Smooth muscle cell (in vitro differentiated cells): Measurements from ENCODE around the gene RAP1GAP. TPM values are rescaled to one million over a fixed set of nuclear protein-coding genes. Genes with fewer than 3 reads are reported as not detected.

ENCODE experiments used
- DNase-seq: peaks from one replicate; lab custom pipeline; 2025; ENCODE audit not compliant: unreplicated experiment; lab: John Stamatoyannopoulos, UW
- H2AFZ ChIP-seq: fragments of 200-600 bp; sonication (generic); 2 replicates; pipeline ENCODE4 v1.6.0; 2016; ENCODE audit warnings: antibody characterized with exemption, low read depth, mild to moderate bottlenecking
- H3F3A ChIP-seq: fragments of 200-600 bp; sonication (generic); 2 replicates; pipeline ENCODE4 v1.6.0; 2017; ENCODE audit warnings: antibody characterized with exemption, low read depth
- H3K27ac ChIP-seq: fragments of 200-600 bp; sonication (generic); 2 replicates; pipeline ENCODE4 v1.5.1; 2016; ENCODE audit warnings: low read depth, mild to moderate bottlenecking
- H3K27me3 ChIP-seq: fragments of 200-600 bp; sonication (generic); 2 replicates; pipeline ENCODE4 v1.6.1; 2016; ENCODE audit warnings: low read depth, mild to moderate bottlenecking
- H3K36me3 ChIP-seq: fragments of 200-600 bp; sonication (generic); 2 replicates; pipeline ENCODE4 v1.5.1; 2016; ENCODE audit warnings: low read depth
- H3K4me1 ChIP-seq: fragments of 200-600 bp; sonication (generic); 2 replicates; pipeline ENCODE4 v1.5.1; 2016; ENCODE audit warnings: low read depth
- H3K4me2 ChIP-seq: fragments of 200-600 bp; sonication (generic); 2 replicates; pipeline ENCODE4 v1.6.0; 2016; ENCODE audit warnings: mild to moderate bottlenecking
- H3K4me3 ChIP-seq: fragments of 200-600 bp; sonication (generic); 2 replicates; pipeline ENCODE4 v1.5.1; 2016; ENCODE audit warnings: mild to moderate bottlenecking
- H3K79me2 ChIP-seq: fragments of 200-600 bp; sonication (generic); 2 replicates; pipeline ENCODE4 v1.6.0; 2016; ENCODE audit warnings: low read depth, mild to moderate bottlenecking
- H3K9ac ChIP-seq: fragments of 200-600 bp; sonication (generic); 2 replicates; pipeline ENCODE4 v1.6.0; 2016; ENCODE audit warnings: low read depth
- H3K9me3 ChIP-seq: fragments of 200-600 bp; sonication (generic); replicated peaks from 2 replicates; pipeline ENCODE4 v1.5.1; 2016; ENCODE audit warnings: low read depth
- H4K20me1 ChIP-seq: fragments of 200-600 bp; sonication (generic); 2 replicates; pipeline ENCODE4 v1.6.0; 2016; ENCODE audit warnings: low read depth
- CTCF ChIP-seq: fragments of 200-600 bp; sonication (generic); IDR thresholded peaks from 2 replicates; pipeline ENCODE4 v1.5.1; 2017; ENCODE audit warnings: borderline replicate concordance, mild to moderate bottlenecking, antibody characterized with exemption; ENCODE audit not compliant: insufficient read depth, poor library complexity, severe bottlenecking
- WGBS: methylation state at CpG from one replicate; pipeline ENCODE4 v1.1.7; 2016; ENCODE audit warnings: low lambda C conversion rate; 5-methylcytosine and 5-hydroxymethylcytosine counted together
- polyA plus RNA-seq: library from polyadenylated mRNA; unstranded; fragments of >200 nt; fragmentation: Nextera tagmentation; extraction: Ambion mirVana; gene quantifications from 2 replicates; pipeline ENCODE4 v1.2.1, GENCODE V29; 2016
- total RNA-seq: library from RNA; depleted of rRNA; stranded (reverse); fragments of >200 nt; gene quantifications from 2 replicates; pipeline ENCODE4 v1.2.3, GENCODE V29; 2014

RAP1GAP gene
- total and polyA plus RNA-seq, 2 experiments from 2014 or later: 0.99 to 4.1 TPM

GRCh38 chr1:21614419-21615115, 54.6 kb downstream of the RAP1GAP start:
- Histone ChIP-seq H3F3A (no peaks in the 10 kb centered on the region), H3K4me3 (no peak overlapping the region), H3K36me3 (no peaks in the 10 kb centered on the region), H3K27ac (no peak overlapping the region), H3K9me3 (no peaks in the 10 kb centered on the region), H3K79me2 (no peaks in the 10 kb centered on the region), H3K27me3 (no peaks in the 10 kb centered on the region), H3K9ac (no peak overlapping the region), H3K4me2 (no peak overlapping the region), H2AFZ (no peak overlapping the region), H3K4me1 (peaks cover 4% of the 10 kb centered on the region), H4K20me1 (no peaks in the 10 kb centered on the region)
- 88% methylated on average over 10 of the region's 11 CpGs for WGBS
- no peak for TF ChIP-seq CTCF
- DNase-seq: no peak

GRCh38 chr1:21613072-21613867, 55.9 kb downstream of the RAP1GAP start:
- no peak overlapping the region for H3K4me3 ChIP-seq
- no peak overlapping the region for H2AFZ ChIP-seq
- H3K9ac ChIP-seq: no peak overlapping the region
- H3K27me3 ChIP-seq: no peaks in the 10 kb centered on the region
- WGBS: 92% methylated on average over 19 of the region's 19 CpGs
- no peaks in the 10 kb centered on the region for H3K4me1 ChIP-seq
- H3K4me2 ChIP-seq: no peak overlapping the region
- no peaks in the 10 kb centered on the region for H4K20me1 ChIP-seq
- no peaks in the 10 kb centered on the region for H3K79me2 ChIP-seq
- H3K27ac ChIP-seq: no peak overlapping the region
- no peaks in the 10 kb centered on the region for H3K36me3 ChIP-seq
- no peaks in the 10 kb centered on the region for H3K9me3 ChIP-seq
- no peak for TF ChIP-seq CTCF
- no peaks in the 10 kb centered on the region for H3F3A ChIP-seq
- DNase-seq: no peak

GRCh38 chr1:21612057-21612456, 57.1 kb downstream of the RAP1GAP start:
- Histone ChIP-seq H3K4me3 (no peak overlapping the region), H3F3A (no peaks in the 10 kb centered on the region), H3K27me3 (no peaks in the 10 kb centered on the region), H2AFZ (no peak overlapping the region), H3K9me3 (no peaks in the 10 kb centered on the region), H3K4me2 (no peak overlapping the region), H3K79me2 (no peaks in the 10 kb centered on the region), H3K9ac (no peak overlapping the region), H3K36me3 (no peaks in the 10 kb centered on the region), H4K20me1 (no peaks in the 10 kb centered on the region), H3K27ac (no peak overlapping the region), H3K4me1 (no peaks in the 10 kb centered on the region)
- WGBS: 96% methylated on average over 13 of the region's 13 CpGs
- no peak for DNase-seq
- TF ChIP-seq CTCF: no peak
